Mesothelial cell of epicardium (in vitro differentiated cells): ENCODE data around the gene STARD13. TPM values are rescaled to one million over a fixed set of nuclear protein-coding genes. Genes with fewer than 3 reads are reported as not detected.

Source experiments
- DNase-seq, 2 experiments: peaks; one replicate each; pipeline ENCODE4 v3.0.0; 2021; ENCODE audit warnings: low spot score in 2 of 2; ENCODE audit not compliant: unreplicated experiment in 2 of 2
- H3K27ac Mint-ChIP-seq: 2 replicates; pipeline ENCODE4 v1.8.0; 2021; ENCODE audit warnings: mixed read lengths
- H3K27me3 Mint-ChIP-seq: 2 replicates; pipeline ENCODE4 v1.8.0; 2021; ENCODE audit warnings: low read depth, mixed read lengths
- H3K36me3 Mint-ChIP-seq: 2 replicates; pipeline ENCODE4 v1.8.0; 2021; ENCODE audit warnings: mixed read lengths
- H3K4me1 Mint-ChIP-seq: 2 replicates; pipeline ENCODE4 v1.8.0; 2021; ENCODE audit warnings: mixed read lengths
- H3K4me3 Mint-ChIP-seq: 2 replicates; pipeline ENCODE4 v1.8.0; 2021; ENCODE audit warnings: mild to moderate bottlenecking, moderate library complexity, mixed read lengths
- H3K9me3 Mint-ChIP-seq: 2 replicates; pipeline ENCODE4 v1.8.0; 2021; ENCODE audit warnings: mixed read lengths
- CTCF ChIP-seq: fragments of 200-600 bp; sonication (generic); IDR thresholded peaks from one replicate; pipeline ENCODE4 v1.5.0; 2021; ENCODE audit warnings: antibody characterized with exemption; ENCODE audit not compliant: unreplicated experiment
- total RNA-seq: library from RNA; stranded (reverse); gene quantifications from 3 replicates; pipeline ENCODE4 v1.2.1, GENCODE V29; 2021

Gene STARD13
- total RNA-seq, 1 donor from 2014 or later: 23.0 TPM

- H3K4me1 Mint-ChIP-seq: peaks cover 8% of the 10 kb centered on the region
- TF ChIP-seq CTCF: peak; percentile 28
- no peaks in the 10 kb centered on the region for H3K9me3 Mint-ChIP-seq
- no peak overlapping the region for H3K4me3 Mint-ChIP-seq
- H3K27me3 Mint-ChIP-seq: no peaks in the 10 kb centered on the region
- DNase-seq: no peak
- H3K36me3 Mint-ChIP-seq: no peaks in the 10 kb centered on the region
- no peak overlapping the region for H3K27ac Mint-ChIP-seq
Observed at GRCh38 chr13:33057019-33057780, 228.4 kb downstream of the STARD13 start.

- H3K36me3 Mint-ChIP-seq: no peaks in the 10 kb centered on the region
- DNase-seq: no peak
- no peaks in the 10 kb centered on the region for H3K9me3 Mint-ChIP-seq
- H3K4me3 Mint-ChIP-seq: no peak overlapping the region
- no peak for TF ChIP-seq CTCF
- peaks cover 15% of the 10 kb centered on the region for H3K4me1 Mint-ChIP-seq
- no peaks in the 10 kb centered on the region for H3K27me3 Mint-ChIP-seq
- no peak overlapping the region for H3K27ac Mint-ChIP-seq
Observed at GRCh38 chr13:33053397-33054066, 232.0 kb downstream of the STARD13 start.
